ENCODE measurements around the gene COL9A3.

Gene COL9A3

GRCh38 chr20:62880147-62880934 is 63.5 kb downstream of the COL9A3 start:
- no peak for DNase-seq
- Histone ChIP-seq H3K4me2 (ENCODE audit: low read length) (no peak overlapping the region), H3K79me2 (ENCODE audit: control insufficient read depth, insufficient read depth, low read length, poor library complexity) (no peaks in the 10 kb centered on the region), H3K9me3 (ENCODE audit: insufficient read depth, low read depth, low read length) (peaks cover 2% of the 10 kb centered on the region), H4K12ac (ENCODE audit: low read depth, low read length) (no peak overlapping the region), H4K91ac (ENCODE audit: low read depth, low read length) (no peak overlapping the region), H2BK5ac (ENCODE audit: low read depth, low read length, poor library complexity) (no peak overlapping the region), H3K4me1 (ENCODE audit: control insufficient read depth in 1 of 2, insufficient read depth in 2 of 2, low read length in 2 of 2) (peaks cover 0 to 3% of the 10 kb centered on the region in 2 experiments), H3K36me3 (ENCODE audit: control insufficient read depth in 1 of 2, insufficient read depth in 2 of 2, low read length in 2 of 2) (peaks cover 39 to 41% of the 10 kb centered on the region in 2 experiments), H3K27me3 (ENCODE audit: insufficient read depth, low read length) (no peaks in the 10 kb centered on the region), H3K79me1 (ENCODE audit: low read length) (no peaks in the 10 kb centered on the region), H3K4ac (ENCODE audit: low read depth, low read length) (no peak overlapping the region), H2AK5ac (ENCODE audit: low read length) (no peak overlapping the region), H3K4me3 (ENCODE audit: low read depth, low read length) (no peak overlapping the region), H2BK12ac (ENCODE audit: low read length) (no peak overlapping the region), H2BK120ac (ENCODE audit: insufficient read depth, low read length, poor library complexity) (no peak overlapping the region), H3K14ac (ENCODE audit: low read length) (no peak overlapping the region), H4K8ac (ENCODE audit: low read depth, low read length) (no peak overlapping the region), H3K27ac (ENCODE audit: low read depth, low read length) (no peak overlapping the region), H3K18ac (ENCODE audit: low read length) (no peak overlapping the region), H3K9ac (ENCODE audit: low read length) (no peak overlapping the region), H2AFZ (ENCODE audit: insufficient read depth, low read length, poor library complexity) (no peak overlapping the region), H3K23ac (ENCODE audit: low read length) (no peak overlapping the region)
- WGBS (ENCODE audit: extremely low coverage, insufficient coverage, insufficient read length): no CpG with 5 or more reads among the region's 37 CpGs

GRCh38 chr20:62880935-62881661 is 64.2 kb downstream of the COL9A3 start:
- Histone ChIP-seq H3K4me1 (ENCODE audit: control insufficient read depth in 1 of 2, insufficient read depth in 2 of 2, low read length in 2 of 2) (no peaks in the 10 kb centered on the region), H3K27me3 (ENCODE audit: insufficient read depth, low read length) (no peaks in the 10 kb centered on the region), H3K79me2 (ENCODE audit: control insufficient read depth, insufficient read depth, low read length, poor library complexity) (no peaks in the 10 kb centered on the region), H3K27ac (ENCODE audit: low read depth, low read length) (no peak overlapping the region), H2BK12ac (ENCODE audit: low read length) (no peak overlapping the region), H4K12ac (ENCODE audit: low read depth, low read length) (no peak overlapping the region), H3K9ac (ENCODE audit: low read length) (no peak overlapping the region), H3K14ac (ENCODE audit: low read length) (no peak overlapping the region), H4K8ac (ENCODE audit: low read depth, low read length) (no peak overlapping the region), H2AK5ac (ENCODE audit: low read length) (no peak overlapping the region), H3K23ac (ENCODE audit: low read length) (no peak overlapping the region), H3K36me3 (ENCODE audit: control insufficient read depth in 1 of 2, insufficient read depth in 2 of 2, low read length in 2 of 2) (peaks cover 44 to 49% of the 10 kb centered on the region in 2 experiments), H2BK5ac (ENCODE audit: low read depth, low read length, poor library complexity) (no peak overlapping the region), H3K9me3 (ENCODE audit: insufficient read depth, low read depth, low read length) (peaks cover 2% of the 10 kb centered on the region), H4K91ac (ENCODE audit: low read depth, low read length) (no peak overlapping the region), H3K4me2 (ENCODE audit: low read length) (no peak overlapping the region), H3K4ac (ENCODE audit: low read depth, low read length) (no peak overlapping the region), H2BK120ac (ENCODE audit: insufficient read depth, low read length, poor library complexity) (no peak overlapping the region), H3K79me1 (ENCODE audit: low read length) (no peaks in the 10 kb centered on the region), H3K4me3 (ENCODE audit: low read depth, low read length) (no peak overlapping the region), H2AFZ (ENCODE audit: insufficient read depth, low read length, poor library complexity) (no peak overlapping the region), H3K18ac (ENCODE audit: low read length) (no peak overlapping the region)
- no CpG with 5 or more reads among the region's 45 CpGs for WGBS (ENCODE audit: extremely low coverage, insufficient coverage, insufficient read length)
- DNase-seq: no peak

- no CpG with 5 or more reads among the region's 46 CpGs for WGBS (ENCODE audit: extremely low coverage, insufficient coverage, insufficient read length)
These were observed 65.0 kb downstream of the COL9A3 start for GRCh38 chr20:62881662-62882395.

GRCh38 chr20:62882426-62882825 is 65.6 kb downstream of the COL9A3 start:
- H2AK5ac ChIP-seq (ENCODE audit: low read length): no peak overlapping the region
- H3K4ac ChIP-seq (ENCODE audit: low read depth, low read length): no peak overlapping the region
- H4K8ac ChIP-seq (ENCODE audit: low read depth, low read length): no peak overlapping the region
- no peak overlapping the region for H2BK5ac ChIP-seq (ENCODE audit: low read depth, low read length, poor library complexity)
- H3K79me2 ChIP-seq (ENCODE audit: control insufficient read depth, insufficient read depth, low read length, poor library complexity): no peaks in the 10 kb centered on the region
- H4K12ac ChIP-seq (ENCODE audit: low read depth, low read length): no peak overlapping the region
- H3K23ac ChIP-seq (ENCODE audit: low read length): no peak overlapping the region
- H2BK120ac ChIP-seq (ENCODE audit: insufficient read depth, low read length, poor library complexity): no peak overlapping the region
- no peak for DNase-seq
- H3K9ac ChIP-seq (ENCODE audit: low read length): no peak overlapping the region
- no peak overlapping the region for H3K14ac ChIP-seq (ENCODE audit: low read length)
- no CpG with 5 or more reads among the region's 15 CpGs for WGBS (ENCODE audit: extremely low coverage, insufficient coverage, insufficient read length)
- H3K36me3 ChIP-seq (ENCODE audit: control insufficient read depth in 1 of 2, insufficient read depth in 2 of 2, low read length in 2 of 2): peaks cover 50 to 55% of the 10 kb centered on the region in 2 experiments
- no peak overlapping the region for H3K27ac ChIP-seq (ENCODE audit: low read depth, low read length)
- no peak overlapping the region for H2BK12ac ChIP-seq (ENCODE audit: low read length)
- no peaks in the 10 kb centered on the region for H3K79me1 ChIP-seq (ENCODE audit: low read length)
- H3K4me2 ChIP-seq (ENCODE audit: low read length): no peak overlapping the region
- no peak overlapping the region for H3K18ac ChIP-seq (ENCODE audit: low read length)
- no peaks in the 10 kb centered on the region for H3K27me3 ChIP-seq (ENCODE audit: insufficient read depth, low read length)
- no peaks in the 10 kb centered on the region for H3K4me1 ChIP-seq (ENCODE audit: control insufficient read depth in 1 of 2, insufficient read depth in 2 of 2, low read length in 2 of 2)
- H3K9me3 ChIP-seq (ENCODE audit: insufficient read depth, low read depth, low read length): peaks cover 2% of the 10 kb centered on the region
- H3K4me3 ChIP-seq (ENCODE audit: low read depth, low read length): no peak overlapping the region
- H4K91ac ChIP-seq (ENCODE audit: low read depth, low read length): no peak overlapping the region
- no peak overlapping the region for H2AFZ ChIP-seq (ENCODE audit: insufficient read depth, low read length, poor library complexity)

More at GRCh38 chr20:62881662-62882395, 65.0 kb downstream of the COL9A3 start:
- Histone ChIP-seq H3K18ac (ENCODE audit: low read length) (no peak overlapping the region), H2BK5ac (ENCODE audit: low read depth, low read length, poor library complexity) (no peak overlapping the region), H3K4me3 (ENCODE audit: low read depth, low read length) (no peak overlapping the region), H3K9me3 (ENCODE audit: insufficient read depth, low read depth, low read length) (peaks cover 2% of the 10 kb centered on the region), H4K8ac (ENCODE audit: low read depth, low read length) (no peak overlapping the region), H3K27me3 (ENCODE audit: insufficient read depth, low read length) (no peaks in the 10 kb centered on the region), H3K4me2 (ENCODE audit: low read length) (no peak overlapping the region), H4K91ac (ENCODE audit: low read depth, low read length) (no peak overlapping the region), H2BK12ac (ENCODE audit: low read length) (no peak overlapping the region), H3K79me2 (ENCODE audit: control insufficient read depth, insufficient read depth, low read length, poor library complexity) (no peaks in the 10 kb centered on the region), H3K79me1 (ENCODE audit: low read length) (no peaks in the 10 kb centered on the region), H3K4me1 (ENCODE audit: control insufficient read depth in 1 of 2, insufficient read depth in 2 of 2, low read length in 2 of 2) (no peaks in the 10 kb centered on the region), H3K9ac (ENCODE audit: low read length) (no peak overlapping the region), H3K23ac (ENCODE audit: low read length) (no peak overlapping the region), H4K12ac (ENCODE audit: low read depth, low read length) (no peak overlapping the region), H2AFZ (ENCODE audit: insufficient read depth, low read length, poor library complexity) (no peak overlapping the region), H3K4ac (ENCODE audit: low read depth, low read length) (no peak overlapping the region), H3K27ac (ENCODE audit: low read depth, low read length) (no peak overlapping the region), H2AK5ac (ENCODE audit: low read length) (no peak overlapping the region), H3K36me3 (ENCODE audit: control insufficient read depth in 1 of 2, insufficient read depth in 2 of 2, low read length in 2 of 2) (peaks cover 50 to 56% of the 10 kb centered on the region in 2 experiments), H2BK120ac (ENCODE audit: insufficient read depth, low read length, poor library complexity) (no peak overlapping the region), H3K14ac (ENCODE audit: low read length) (no peak overlapping the region)
- DNase-seq: no peak
